B cell (primary cell): ENCODE data around the gene ENDOU. TPM values are rescaled to one million over a fixed set of nuclear protein-coding genes. Genes with fewer than 3 reads are reported as not detected.

Experiments used
- ATAC-seq: fragments of 200-7000 bp; cut with Tn5 transposase; one replicate; pipeline ENCODE4 v1.10.0; 2021; ENCODE audit warnings: low read depth, mild to moderate bottlenecking, moderate number of reproducible peaks, moderate library complexity
- CTCF ChIA-PET: fragments of 350-600 bp; sonication (Branson Sonifier 250); formaldehyde crosslinking; loops from one replicate; lab custom pipeline; 2021; ENCODE audit warnings: antibody characterized with exemption, inconsistent platforms; lab: Charles Lee
- POLR2A ChIA-PET: fragments of 350-600 bp; sonication (Branson Sonifier 250); formaldehyde crosslinking; loops from one replicate; lab custom pipeline; 2021; ENCODE audit warnings: antibody characterized with exemption; lab: Charles Lee
- DNase-seq: peaks from one replicate; pipeline ENCODE4 v3.0.0; 2013
- H2AFZ ChIP-seq: 2 replicates; pipeline ENCODE4 v1.6.1; 2012; ENCODE audit warnings: mild to moderate bottlenecking, low read depth, low read length; ENCODE audit not compliant: insufficient read depth, poor library complexity, severe bottlenecking
- H3K27ac ChIP-seq, 2 donors: 1 replicate in 1 of 2; 2 replicates in 1 of 2; pipeline ENCODE4 v1.5.1; 2012 to 2013; ENCODE audit warnings: low read length in 2 of 2, mild to moderate bottlenecking in 2 of 2, moderate library complexity in 1 of 2
- H3K27me3 ChIP-seq, 4 experiments: fragments of 200-600 bp in 1 of 4; sonication (generic) in 1 of 4; replicated peaks in 1 of 4; 1 replicate in 2 of 4; 2 replicates in 2 of 4; pipeline versions ENCODE4 v1.6.1 to v1.7.0; 2013 to 2016; ENCODE audit warnings: low read length in 3 of 4, mild to moderate bottlenecking in 2 of 4, mixed read lengths in 1 of 4, moderate library complexity in 1 of 4; ENCODE audit not compliant: insufficient read depth in 4 of 4, control insufficient read depth in 3 of 4; ENCODE audit errors: control extremely low read depth in 1 of 4
- H3K36me3 ChIP-seq, 2 experiments: replicated peaks in 1 of 2; 1 replicate in 1 of 2; 2 replicates in 1 of 2; pipeline versions ENCODE4 v1.6.1 to v1.7.1; 2013; ENCODE audit warnings: low read length in 1 of 2; ENCODE audit not compliant: insufficient read depth in 2 of 2, control insufficient read depth in 1 of 2; ENCODE audit errors: control extremely low read depth in 1 of 2, extremely low read depth in 1 of 2
- H3K4me1 ChIP-seq, 2 donors: fragments of 200-600 bp in 1 of 2; sonication (generic) in 1 of 2; 1 replicate in 1 of 2; 2 replicates in 1 of 2; pipeline versions ENCODE4 v1.5.1 to v1.6.1; 2013 to 2017; ENCODE audit warnings: low read length in 2 of 2; ENCODE audit not compliant: control insufficient read depth in 2 of 2, insufficient read depth in 2 of 2
- H3K4me2 ChIP-seq: replicated peaks from 2 replicates; pipeline ENCODE3; 2012; ENCODE audit warnings: mild to moderate bottlenecking, low read depth, low read length; ENCODE audit not compliant: poor library complexity, severe bottlenecking
- H3K4me3 ChIP-seq, 5 experiments: fragments of 200-600 bp in 1 of 5; sonication (generic) in 1 of 5; 1 replicate in 3 of 5; 2 replicates in 2 of 5; pipeline versions ENCODE4 v1.5.1 to v1.7.0; 2011 to 2016; ENCODE audit warnings: low read length in 4 of 5, mild to moderate bottlenecking in 4 of 5, low read depth in 2 of 5, control low read depth in 1 of 5, moderate library complexity in 1 of 5; ENCODE audit not compliant: insufficient read depth in 1 of 5; ENCODE audit errors: control extremely low read depth in 1 of 5, extremely low read depth in 1 of 5
- H3K79me2 ChIP-seq: fragments of 200-600 bp; sonication (generic); one replicate; pipeline ENCODE4 v1.6.0; 2016; ENCODE audit warnings: low read length; ENCODE audit not compliant: control insufficient read depth, insufficient read depth
- H3K9ac ChIP-seq: fragments of 200-600 bp; sonication (generic); 2 replicates; pipeline ENCODE4 v1.6.1; 2017; ENCODE audit warnings: mild to moderate bottlenecking, low read length, moderate library complexity
- H3K9me3 ChIP-seq, 3 donors: one replicate each; pipeline versions ENCODE4 v1.6.1 to v1.7.1; 2013; ENCODE audit warnings: low read length in 2 of 3; ENCODE audit not compliant: control insufficient read depth in 2 of 3, insufficient read depth in 1 of 3; ENCODE audit errors: control extremely low read depth in 1 of 3
- H4K20me1 ChIP-seq: 2 replicates; pipeline ENCODE4 v1.6.0; 2012; ENCODE audit warnings: mild to moderate bottlenecking, low read length; ENCODE audit not compliant: insufficient read depth, control insufficient read depth, poor library complexity, severe bottlenecking
- H3K27ac Mint-ChIP-seq: one replicate; pipeline ENCODE4 v1.8.0; 2021; ENCODE audit warnings: mixed read lengths
- H3K27me3 Mint-ChIP-seq: one replicate; pipeline ENCODE4 v1.8.0; 2021; ENCODE audit warnings: mixed read lengths
- H3K4me1 Mint-ChIP-seq: one replicate; pipeline ENCODE4 v1.8.0; 2021; ENCODE audit warnings: mixed read lengths
- H3K4me3 Mint-ChIP-seq: one replicate; pipeline ENCODE4 v1.8.0; 2021; ENCODE audit warnings: mixed read lengths
- H3K9me3 Mint-ChIP-seq: one replicate; pipeline ENCODE4 v1.8.0; 2022; ENCODE audit warnings: mixed read lengths; ENCODE audit not compliant: insufficient read depth
- EZH2 ChIP-seq: IDR thresholded peaks from 2 replicates; pipeline ENCODE4 v1.6.1; 2012; ENCODE audit warnings: borderline replicate concordance, low read depth, mild to moderate bottlenecking, moderate library complexity, low read length; ENCODE audit not compliant: insufficient read depth, poor library complexity, severe bottlenecking
- WGBS: methylation state at CpG from one replicate; pipeline ENCODE4 v1.1.5; 2013; ENCODE audit warnings: missing lambda C conversion rate; ENCODE audit not compliant: insufficient coverage; 5-methylcytosine and 5-hydroxymethylcytosine counted together
- intact Hi-C: fragments of 100-400 bp; cut with micrococcal nuclease; formaldehyde crosslinking; loops from one replicate; pipeline ENCODE4 v1.10.0; 2022
- polyA plus RNA-seq: library from polyadenylated mRNA; depleted of rRNA; stranded (reverse); fragments of >200 nt; gene quantifications from 2 replicates; pipeline ENCODE4 v1.2.3, GENCODE V29; 2012
- total RNA-seq, 2 donors: library from RNA; stranded (reverse); fragments of 120-200 nt in 1 of 2; gene quantifications; 1 replicate in 1 of 2; 2 replicates in 1 of 2; pipeline versions ENCODE4 v1.2.3 to v1.2.4, GENCODE V29; 2013 to 2022
- TF ChIP-seq, protein P1 (sequence below): fragments of 200-600 bp; IDR thresholded peaks from one replicate; pipeline ENCODE4 v1.8.0; 2022; ENCODE audit warnings: antibody characterized with exemption, mild to moderate bottlenecking

The ENDOU gene
- total and polyA plus RNA-seq, 2 donors (not counting 1 experiment from before 2014, with no cell fraction given) = 0.03 TPM; not detected in 1

DNA sequence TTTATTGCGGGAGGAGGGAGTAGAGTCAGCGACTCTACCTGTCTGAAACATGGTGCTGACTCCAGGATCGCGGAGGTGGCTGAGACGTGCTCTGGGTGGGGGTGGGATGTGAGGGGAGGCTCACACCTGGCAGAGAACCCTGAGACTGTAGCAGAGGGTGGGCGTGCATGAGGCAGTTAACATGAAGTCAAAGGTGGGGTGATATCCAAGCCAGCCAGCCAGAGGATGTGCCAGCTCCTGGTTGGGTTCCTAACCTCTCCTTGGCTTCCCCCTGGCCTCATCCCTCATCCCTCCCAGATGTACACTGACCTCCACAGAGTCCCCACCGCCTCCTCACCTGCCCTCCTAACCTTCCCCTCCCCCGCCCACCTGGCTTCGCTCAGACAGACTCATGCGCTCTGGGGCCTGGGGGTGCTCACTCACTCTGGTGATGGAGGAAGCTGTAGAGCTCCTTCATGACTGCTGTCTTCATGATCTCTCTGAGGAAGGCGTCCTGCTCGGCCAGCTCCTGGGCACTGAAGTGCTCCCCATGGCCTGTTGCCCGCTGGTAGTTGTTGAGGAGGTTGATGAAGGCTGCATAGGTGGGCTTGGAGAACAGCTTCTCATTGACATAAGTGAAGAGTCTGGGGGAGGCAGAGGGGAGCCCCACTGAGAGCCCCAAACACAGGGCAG is 9.3 kb downstream of the ENDOU start:
- TF ChIP-seq EZH2 = no peak
- TF ChIP-seq, protein P1, sequence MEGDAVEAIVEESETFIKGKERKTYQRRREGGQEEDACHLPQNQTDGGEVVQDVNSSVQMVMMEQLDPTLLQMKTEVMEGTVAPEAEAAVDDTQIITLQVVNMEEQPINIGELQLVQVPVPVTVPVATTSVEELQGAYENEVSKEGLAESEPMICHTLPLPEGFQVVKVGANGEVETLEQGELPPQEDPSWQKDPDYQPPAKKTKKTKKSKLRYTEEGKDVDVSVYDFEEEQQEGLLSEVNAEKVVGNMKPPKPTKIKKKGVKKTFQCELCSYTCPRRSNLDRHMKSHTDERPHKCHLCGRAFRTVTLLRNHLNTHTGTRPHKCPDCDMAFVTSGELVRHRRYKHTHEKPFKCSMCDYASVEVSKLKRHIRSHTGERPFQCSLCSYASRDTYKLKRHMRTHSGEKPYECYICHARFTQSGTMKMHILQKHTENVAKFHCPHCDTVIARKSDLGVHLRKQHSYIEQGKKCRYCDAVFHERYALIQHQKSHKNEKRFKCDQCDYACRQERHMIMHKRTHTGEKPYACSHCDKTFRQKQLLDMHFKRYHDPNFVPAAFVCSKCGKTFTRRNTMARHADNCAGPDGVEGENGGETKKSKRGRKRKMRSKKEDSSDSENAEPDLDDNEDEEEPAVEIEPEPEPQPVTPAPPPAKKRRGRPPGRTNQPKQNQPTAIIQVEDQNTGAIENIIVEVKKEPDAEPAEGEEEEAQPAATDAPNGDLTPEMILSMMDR = no peak
- Histone ChIP-seq H2AFZ (no peak overlapping the region), H3K4me2 (no peak overlapping the region), H3K9me3 (no peaks in the 10 kb centered on the region), H3K4me1 (peaks cover 11 to 23% of the 10 kb centered on the region in 2 donors), H4K20me1 (no peaks in the 10 kb centered on the region), H3K79me2 (peaks cover 22% of the 10 kb centered on the region), H3K27ac (no peak overlapping the region), H3K36me3 (peaks cover 0 to 2% of the 10 kb centered on the region in 2 experiments), H3K9ac (no peak overlapping the region), H3K27me3 (no peaks in the 10 kb centered on the region), H3K4me3 (no peak overlapping the region)
- Mint-ChIP-seq H3K4me3 (no peak overlapping the region), H3K27ac (no peak overlapping the region), H3K9me3 (no peaks in the 10 kb centered on the region), H3K4me1 (peaks cover 31% of the 10 kb centered on the region), H3K27me3 (no peaks in the 10 kb centered on the region)
- ATAC-seq = no peak
- WGBS = 92% methylated on average over 11 of the region's 13 CpGs
- POLR2A ChIA-PET = interaction anchor here (0.6 to 1.6 kb wide), 2 partner anchors 42 to 51 kb away, joined by 3 to 5 read pairs; no protein-coding TSS in a partner anchor
- DNase-seq = no peak
- intact Hi-C loops = loop anchor here (1.0 to 2.0 kb wide), 8 partner anchors 25 to 449 kb away; no protein-coding TSS in a partner anchor
- CTCF ChIA-PET = interaction anchor here (0.7 to 23.9 kb wide), 19 partner anchors 9 to 684 kb away, joined by 3 to 584 read pairs (median 6); partner anchors contain the start of genes ENDOU, RAPGEF3, RPAP3 and SLC48A1

DNA sequence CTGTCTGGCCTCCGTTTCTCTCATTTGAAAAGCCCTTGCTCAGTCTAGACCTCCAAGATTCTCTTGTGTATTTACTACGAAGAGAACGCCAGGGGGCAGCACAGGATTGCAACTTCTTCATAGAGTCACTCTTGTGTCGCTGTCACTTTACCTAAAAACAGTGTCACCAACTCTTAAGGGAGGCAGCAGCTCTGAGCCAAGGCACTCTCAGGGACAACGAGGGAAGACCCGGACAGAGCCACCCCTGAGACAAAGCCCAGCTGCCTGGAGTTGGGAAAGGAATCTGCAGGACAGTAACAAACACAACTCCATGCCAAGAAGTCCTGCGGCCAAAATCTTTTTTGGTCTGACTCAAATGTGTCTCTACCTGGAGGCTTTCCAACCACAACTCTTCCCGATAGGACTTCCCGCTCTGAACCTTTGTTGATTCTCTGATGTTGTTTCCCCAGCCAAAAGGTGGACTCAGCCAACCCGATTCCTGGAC is 9.9 kb downstream of the ENDOU start:
- ChIA-PET CTCF (interaction anchor here (0.7 to 23.9 kb wide), 21 partner anchors 9 to 683 kb away, joined by 3 to 584 read pairs (median 5); partner anchors contain the start of genes ENDOU, RAPGEF3, RPAP3 and SLC48A1), POLR2A (interaction anchor here (0.6 to 1.6 kb wide), 2 partner anchors 43 to 52 kb away, joined by 3 to 5 read pairs; no protein-coding TSS in a partner anchor)
- peak overlapping the region; percentile 33 for H3K27ac Mint-ChIP-seq
- no peak overlapping the region for H2AFZ ChIP-seq
- H3K27me3 ChIP-seq = no peaks in the 10 kb centered on the region
- H3K4me1 Mint-ChIP-seq = peaks cover 37% of the 10 kb centered on the region
- peak; percentile 86 for ATAC-seq
- H3K4me3 ChIP-seq = no peak overlapping the region
- H3K27me3 Mint-ChIP-seq = no peaks in the 10 kb centered on the region
- no peak overlapping the region for H3K9ac ChIP-seq
- no peaks in the 10 kb centered on the region for H4K20me1 ChIP-seq
- peak; percentile 87 for DNase-seq
- peaks cover 15 to 28% of the 10 kb centered on the region in 2 donors for H3K4me1 ChIP-seq
- peaks cover 0 to 2% of the 10 kb centered on the region in 2 experiments for H3K36me3 ChIP-seq
- no peak overlapping the region for H3K4me2 ChIP-seq
- H3K79me2 ChIP-seq = peaks cover 28% of the 10 kb centered on the region
- H3K4me3 Mint-ChIP-seq = no peak overlapping the region
- intact Hi-C loops = loop anchor here (1.0 to 2.0 kb wide), 8 partner anchors 25 to 450 kb away; no protein-coding TSS in a partner anchor
- no peaks in the 10 kb centered on the region for H3K9me3 Mint-ChIP-seq
- H3K27ac ChIP-seq = no peak overlapping the region
- WGBS = 50% methylated on average over 8 of the region's 10 CpGs
- no peak for TF ChIP-seq EZH2
- TF ChIP-seq, protein P1 = peak; percentile 86
- no peaks in the 10 kb centered on the region for H3K9me3 ChIP-seq
